ENCODE data around the gene ARNT2. TPM values are rescaled to one million over a fixed set of nuclear protein-coding genes. Genes with fewer than 3 reads are reported as not detected.
"Not testable (repeated sequence)": the region's sequence is repeated elsewhere in the genome, so short reads cannot be mapped to it uniquely, and the experiment has no call there.

ARNT2 gene
- total RNA-seq, 1 experiment from 2014 or later, result 2.2 TPM

- no peak for DNase-seq
- no peak overlapping the region for H3K4me3 ChIP-seq
- H3K27ac ChIP-seq, result no peak overlapping the region
- H3K4me1 ChIP-seq, result no peaks in the 10 kb centered on the region
- H3K27me3 ChIP-seq, result peaks cover 7% of the 10 kb centered on the region; the same call in 1 of the 2 replicates
- no peaks in the 10 kb centered on the region for H3K9me3 ChIP-seq (replicated peaks)
- H3K36me3 ChIP-seq, result no peaks in the 10 kb centered on the region
Observed at GRCh38 chr15:80507638-80508316, 103.6 kb downstream of the ARNT2 start.

- DNase-seq, result no peak
- Histone ChIP-seq H3K36me3 (no peaks in the 10 kb centered on the region), H3K9me3 (replicated peaks) (no peaks in the 10 kb centered on the region), H3K4me3 (no peak overlapping the region), H3K27me3 (no peaks in the 10 kb centered on the region), H3K27ac (no peak overlapping the region), H3K4me1 (no peaks in the 10 kb centered on the region)
Observed at GRCh38 chr15:80508783-80509182, 104.6 kb downstream of the ARNT2 start.

GRCh38 chr15:80509800-80510199 lies 105.6 kb downstream of the ARNT2 start:
- Histone ChIP-seq H3K4me1 (no peaks in the 10 kb centered on the region), H3K36me3 (no peaks in the 10 kb centered on the region), H3K9me3 (replicated peaks) (no peaks in the 10 kb centered on the region), H3K27me3 (no peaks in the 10 kb centered on the region), H3K4me3 (no peak overlapping the region), H3K27ac (no peak overlapping the region)
- DNase-seq, result no peak

- DNase-seq; H3K9me3 ChIP-seq (replicated peaks); H3K27ac ChIP-seq; H3K4me1 ChIP-seq; H3K4me3 ChIP-seq; H3K36me3 ChIP-seq; H3K27me3 ChIP-seq: not testable (repeated sequence)
Observed at GRCh38 chr15:80510985-80511384, 106.8 kb downstream of the ARNT2 start.

- H3K9me3 ChIP-seq (replicated peaks), result no peaks in the 10 kb centered on the region
- no peak overlapping the region for H3K4me3 ChIP-seq
- H3K27ac ChIP-seq, result no peak overlapping the region
- no peaks in the 10 kb centered on the region for H3K4me1 ChIP-seq
- DNase-seq, result no peak
- H3K27me3 ChIP-seq, result no peaks in the 10 kb centered on the region
- H3K36me3 ChIP-seq, result no peaks in the 10 kb centered on the region
Observed at GRCh38 chr15:80512726-80513660, 108.8 kb downstream of the ARNT2 start.

- Histone ChIP-seq H3K27ac (no peak overlapping the region), H3K4me3 (no peak overlapping the region), H3K9me3 (replicated peaks) (no peaks in the 10 kb centered on the region), H3K27me3 (no peaks in the 10 kb centered on the region), H3K4me1 (no peaks in the 10 kb centered on the region), H3K36me3 (no peaks in the 10 kb centered on the region)
- DNase-seq, result no peak
Observed at GRCh38 chr15:80514071-80514780, 110.0 kb downstream of the ARNT2 start.

GRCh38 chr15:80517290-80517689 lies 113.1 kb downstream of the ARNT2 start:
- no peak overlapping the region for H3K27ac ChIP-seq
- no peak for DNase-seq

GRCh38 chr15:80518522-80518921 lies 114.3 kb downstream of the ARNT2 start:
- Histone ChIP-seq H3K27me3 (no peaks in the 10 kb centered on the region), H3K27ac (no peak overlapping the region), H3K4me3 (no peak overlapping the region), H3K36me3 (no peaks in the 10 kb centered on the region), H3K9me3 (replicated peaks) (no peaks in the 10 kb centered on the region), H3K4me1 (no peaks in the 10 kb centered on the region)
- DNase-seq, result no peak

More at GRCh38 chr15:80517290-80517689, 113.1 kb downstream of the ARNT2 start:
- H3K9me3 ChIP-seq (replicated peaks), result no peaks in the 10 kb centered on the region
- H3K4me1 ChIP-seq, result no peaks in the 10 kb centered on the region
- no peaks in the 10 kb centered on the region for H3K27me3 ChIP-seq
- no peak overlapping the region for H3K4me3 ChIP-seq
- no peaks in the 10 kb centered on the region for H3K36me3 ChIP-seq

GRCh38 chr15:80523746-80524145 lies 119.6 kb downstream of the ARNT2 start:
- Histone ChIP-seq H3K27me3 (no peaks in the 10 kb centered on the region), H3K36me3 (no peaks in the 10 kb centered on the region), H3K9me3 (replicated peaks) (no peaks in the 10 kb centered on the region), H3K4me1 (no peaks in the 10 kb centered on the region), H3K4me3 (no peak overlapping the region), H3K27ac (no peak overlapping the region)
- DNase-seq, result no peak

- Histone ChIP-seq H3K9me3 (replicated peaks) (no peaks in the 10 kb centered on the region), H3K36me3 (no peaks in the 10 kb centered on the region), H3K27me3 (no peaks in the 10 kb centered on the region), H3K4me1 (no peaks in the 10 kb centered on the region), H3K27ac (no peak overlapping the region), H3K4me3 (no peak overlapping the region)
- DNase-seq, result no peak
Observed at GRCh38 chr15:80525853-80526252, 121.7 kb downstream of the ARNT2 start.

- Histone ChIP-seq H3K9me3 (replicated peaks) (no peaks in the 10 kb centered on the region), H3K36me3 (no peaks in the 10 kb centered on the region), H3K27ac (no peak overlapping the region), H3K4me3 (no peak overlapping the region), H3K4me1 (no peaks in the 10 kb centered on the region), H3K27me3 (no peaks in the 10 kb centered on the region)
- DNase-seq, result no peak
Observed at GRCh38 chr15:80526556-80527340, 122.6 kb downstream of the ARNT2 start.

GRCh38 chr15:80527406-80527805 lies 123.2 kb downstream of the ARNT2 start:
- H3K27me3 ChIP-seq, result no peaks in the 10 kb centered on the region
- no peak overlapping the region for H3K4me3 ChIP-seq
- no peak overlapping the region for H3K27ac ChIP-seq
- no peak for DNase-seq
- no peaks in the 10 kb centered on the region for H3K36me3 ChIP-seq
- no peaks in the 10 kb centered on the region for H3K4me1 ChIP-seq
- no peaks in the 10 kb centered on the region for H3K9me3 ChIP-seq (replicated peaks)

- H3K27me3 ChIP-seq, result no peaks in the 10 kb centered on the region
- no peak overlapping the region for H3K4me3 ChIP-seq
- H3K36me3 ChIP-seq, result no peaks in the 10 kb centered on the region
- H3K4me1 ChIP-seq, result no peaks in the 10 kb centered on the region
- H3K27ac ChIP-seq, result no peak overlapping the region
- DNase-seq, result no peak
- no peaks in the 10 kb centered on the region for H3K9me3 ChIP-seq (replicated peaks)
Observed at GRCh38 chr15:80527961-80528360, 123.8 kb downstream of the ARNT2 start.

GRCh38 chr15:80530737-80531365 lies 126.7 kb downstream of the ARNT2 start:
- DNase-seq, result no peak
- no peaks in the 10 kb centered on the region for H3K4me1 ChIP-seq
- H3K27me3 ChIP-seq, result peaks cover 3% of the 10 kb centered on the region; the same call in 1 of the 2 replicates
- no peak overlapping the region for H3K4me3 ChIP-seq
- no peaks in the 10 kb centered on the region for H3K36me3 ChIP-seq
- H3K27ac ChIP-seq, result no peak overlapping the region
- H3K9me3 ChIP-seq (replicated peaks), result no peaks in the 10 kb centered on the region
